Dermis blood vessel endothelial cell (primary cell): ENCODE measurements around the gene CTIF. TPM values are rescaled to one million over a fixed set of nuclear protein-coding genes. Genes with fewer than 3 reads are reported as not detected.

ENCODE experiments used
- DNase-seq: peaks from one replicate; pipeline ENCODE4 v3.0.0; 2010
- total RNA-seq: library from RNA; depleted of rRNA; stranded (reverse); fragments of >200 nt; gene quantifications from 2 replicates; pipeline ENCODE4 v1.2.3, GENCODE V29; 2014

CTIF gene
- total RNA-seq, 1 donor from 2014 or later = 18.0 TPM

DNA sequence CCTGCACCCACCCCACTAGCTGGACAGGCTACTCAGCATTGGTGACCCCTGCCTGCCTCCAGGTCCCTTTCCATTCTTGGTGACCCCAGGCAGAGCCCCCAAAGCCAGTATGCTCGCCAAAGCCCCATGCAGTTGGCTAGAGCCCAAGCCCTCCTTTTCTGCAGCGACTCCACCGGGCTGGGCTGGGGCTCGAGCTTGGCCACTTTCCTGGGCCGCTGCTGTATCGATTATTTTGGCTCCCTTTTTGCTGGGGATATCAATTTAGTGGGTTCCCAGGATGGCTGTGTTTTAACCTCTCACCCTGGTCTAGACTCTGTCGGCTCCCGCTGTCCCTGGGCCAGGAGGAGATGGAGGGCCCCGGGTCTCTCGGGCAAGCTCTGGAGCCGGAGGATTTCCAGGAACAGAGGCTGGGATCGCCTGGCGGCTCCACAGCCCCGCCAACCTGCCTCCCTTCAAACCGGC is 335.9 kb downstream of the CTIF start:
- DNase-seq = no peak

GRCh38 chr18:48875314-48875941 is 336.6 kb downstream of the CTIF start:
- DNase-seq = no peak

GRCh38 chr18:48875942-48876511 is 337.2 kb downstream of the CTIF start:
- DNase-seq = no peak

DNA sequence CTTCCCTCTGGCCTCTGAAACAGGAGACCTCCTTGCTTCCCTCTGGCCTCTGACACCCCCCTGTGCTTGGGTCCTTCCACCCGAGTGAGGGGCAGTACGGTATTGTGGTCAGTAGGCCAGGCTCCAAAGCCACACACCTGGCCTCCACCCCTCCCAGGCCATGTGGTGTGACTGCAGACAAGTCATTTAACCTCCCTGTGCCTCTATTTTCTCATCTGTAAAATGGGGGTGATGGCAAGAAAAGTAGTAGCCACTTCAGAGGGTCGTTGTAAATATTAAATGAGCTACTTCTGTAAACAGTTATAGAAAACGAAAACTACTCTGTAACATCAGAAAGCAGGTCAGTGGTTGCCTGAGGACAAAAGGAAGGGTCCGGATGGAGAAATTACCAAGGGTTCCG is 337.8 kb downstream of the CTIF start:
- DNase-seq = no peak

DNA sequence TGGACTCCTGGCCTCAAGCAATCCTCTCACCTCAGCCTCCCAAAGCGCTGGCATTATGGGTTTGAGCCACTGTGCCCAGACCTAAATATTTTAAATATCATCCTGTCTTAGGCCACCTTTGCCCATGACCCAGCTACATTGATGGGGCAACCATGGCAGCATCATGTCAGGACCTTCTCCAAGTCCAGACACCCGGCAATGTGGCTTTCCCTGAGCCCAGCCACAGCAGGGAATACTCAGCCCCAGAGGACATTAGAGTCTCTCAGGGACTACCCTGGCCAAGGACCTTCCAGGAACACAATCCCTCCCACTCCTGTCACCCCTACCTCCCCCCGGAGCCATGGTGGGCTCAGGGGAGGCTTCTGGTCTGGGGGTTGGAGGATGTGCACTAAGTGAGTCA is 339.1 kb downstream of the CTIF start:
- no peak for DNase-seq

GRCh38 chr18:48878471-48878870 is 339.6 kb downstream of the CTIF start:
- DNase-seq = peak; percentile 44

GRCh38 chr18:48879008-48879431 is 340.2 kb downstream of the CTIF start:
- no peak for DNase-seq

GRCh38 chr18:48880931-48881330 is 342.1 kb downstream of the CTIF start:
- DNase-seq = no peak

DNA sequence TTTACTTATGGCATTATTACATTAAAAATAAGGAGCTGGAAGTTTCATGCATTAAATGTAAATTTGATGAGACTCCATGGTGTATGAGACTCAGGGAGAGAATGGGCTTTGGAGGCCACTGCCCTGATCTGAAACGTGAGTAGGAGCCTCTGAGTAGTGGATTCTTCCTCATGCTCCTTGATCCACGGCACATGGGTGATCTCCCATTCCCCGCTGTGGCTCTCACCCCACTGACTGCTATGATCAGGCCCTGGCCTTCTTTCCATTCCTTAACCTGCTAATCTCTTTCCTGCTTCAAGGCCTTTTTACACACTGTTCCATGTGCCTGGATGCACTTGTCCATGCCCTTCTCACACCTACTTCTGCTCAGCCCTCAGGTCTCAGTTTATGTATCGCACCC is 343.5 kb downstream of the CTIF start:
- DNase-seq = no peak

DNA sequence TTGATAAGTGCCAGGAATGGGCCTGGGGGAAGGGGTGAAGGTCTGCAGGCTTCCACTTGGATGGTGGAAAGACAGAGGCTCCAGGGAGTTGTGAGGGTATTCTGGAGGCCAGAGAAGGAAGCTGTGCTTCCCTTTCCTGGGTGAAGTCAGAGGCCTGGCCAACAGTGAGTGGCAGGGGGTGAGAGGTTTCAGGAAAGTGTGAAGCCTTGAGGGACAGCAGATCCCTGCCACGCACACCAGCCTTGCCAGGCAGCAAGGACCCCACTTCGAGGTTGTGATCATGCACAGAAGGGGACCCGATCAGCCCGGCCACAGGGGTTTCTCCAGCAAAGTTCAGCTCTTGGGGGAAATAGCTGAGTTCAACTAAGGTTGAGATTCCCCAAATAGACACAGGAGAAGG is 345.5 kb downstream of the CTIF start:
- no peak for DNase-seq

DNA sequence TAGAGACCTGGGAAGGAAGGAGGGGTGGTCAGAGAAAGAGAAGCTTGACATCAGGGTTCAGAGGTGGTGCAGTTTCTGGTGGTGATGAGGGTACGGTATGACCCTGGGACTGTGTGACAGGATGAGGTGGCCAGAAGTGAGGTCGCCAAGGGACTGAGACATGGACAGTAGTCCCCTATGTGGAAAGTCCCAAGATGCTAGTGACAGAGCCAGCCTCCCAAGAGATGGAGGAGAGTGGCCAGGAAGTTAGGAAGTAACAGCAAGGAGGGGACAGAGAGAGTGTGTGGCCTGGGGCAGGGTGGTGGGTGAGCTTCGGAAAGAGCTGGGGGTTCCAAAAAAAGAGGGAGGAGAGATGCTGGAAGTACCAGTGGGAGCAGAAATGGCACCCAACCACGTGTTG is 345.9 kb downstream of the CTIF start:
- DNase-seq = no peak

- no peak for DNase-seq
These were observed 346.6 kb downstream of the CTIF start for GRCh38 chr18:48885266-48885923.

- no peak for DNase-seq
These were observed 347.1 kb downstream of the CTIF start for GRCh38 chr18:48885924-48886400.

GRCh38 chr18:48886520-48887293 is 347.9 kb downstream of the CTIF start:
- no peak for DNase-seq

- no peak for DNase-seq
These were observed 348.6 kb downstream of the CTIF start for GRCh38 chr18:48887294-48887904.

- peak; percentile 74 for DNase-seq
These were observed 349.3 kb downstream of the CTIF start for GRCh38 chr18:48887905-48888772.

GRCh38 chr18:48888773-48889080 is 349.9 kb downstream of the CTIF start:
- no peak for DNase-seq

GRCh38 chr18:48889115-48889941 is 350.5 kb downstream of the CTIF start:
- DNase-seq = no peak

GRCh38 chr18:48889981-48890762 is 351.3 kb downstream of the CTIF start:
- DNase-seq = no peak

- DNase-seq = no peak
These were observed 352.9 kb downstream of the CTIF start for GRCh38 chr18:48891721-48892120.
